ENCODE data around the gene B4GALT5.

- TF ChIP-seq, protein P1, sequence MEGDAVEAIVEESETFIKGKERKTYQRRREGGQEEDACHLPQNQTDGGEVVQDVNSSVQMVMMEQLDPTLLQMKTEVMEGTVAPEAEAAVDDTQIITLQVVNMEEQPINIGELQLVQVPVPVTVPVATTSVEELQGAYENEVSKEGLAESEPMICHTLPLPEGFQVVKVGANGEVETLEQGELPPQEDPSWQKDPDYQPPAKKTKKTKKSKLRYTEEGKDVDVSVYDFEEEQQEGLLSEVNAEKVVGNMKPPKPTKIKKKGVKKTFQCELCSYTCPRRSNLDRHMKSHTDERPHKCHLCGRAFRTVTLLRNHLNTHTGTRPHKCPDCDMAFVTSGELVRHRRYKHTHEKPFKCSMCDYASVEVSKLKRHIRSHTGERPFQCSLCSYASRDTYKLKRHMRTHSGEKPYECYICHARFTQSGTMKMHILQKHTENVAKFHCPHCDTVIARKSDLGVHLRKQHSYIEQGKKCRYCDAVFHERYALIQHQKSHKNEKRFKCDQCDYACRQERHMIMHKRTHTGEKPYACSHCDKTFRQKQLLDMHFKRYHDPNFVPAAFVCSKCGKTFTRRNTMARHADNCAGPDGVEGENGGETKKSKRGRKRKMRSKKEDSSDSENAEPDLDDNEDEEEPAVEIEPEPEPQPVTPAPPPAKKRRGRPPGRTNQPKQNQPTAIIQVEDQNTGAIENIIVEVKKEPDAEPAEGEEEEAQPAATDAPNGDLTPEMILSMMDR (IDR thresholded peaks at IDR 0.05 in 2 of 3, conservative IDR thresholded peaks at IDR 0.05 in 1 of 3; ENCODE audit: borderline replicate concordance in 1 of 3, insufficient read depth in 1 of 3, low read depth in 2 of 3, low read length in 2 of 3) = no peak
- TF ChIP-seq EZH2phosphoT487 (IDR thresholded peaks at IDR 0.05; ENCODE audit: borderline replicate concordance) = no peak
- TF ChIP-seq, protein P2, sequence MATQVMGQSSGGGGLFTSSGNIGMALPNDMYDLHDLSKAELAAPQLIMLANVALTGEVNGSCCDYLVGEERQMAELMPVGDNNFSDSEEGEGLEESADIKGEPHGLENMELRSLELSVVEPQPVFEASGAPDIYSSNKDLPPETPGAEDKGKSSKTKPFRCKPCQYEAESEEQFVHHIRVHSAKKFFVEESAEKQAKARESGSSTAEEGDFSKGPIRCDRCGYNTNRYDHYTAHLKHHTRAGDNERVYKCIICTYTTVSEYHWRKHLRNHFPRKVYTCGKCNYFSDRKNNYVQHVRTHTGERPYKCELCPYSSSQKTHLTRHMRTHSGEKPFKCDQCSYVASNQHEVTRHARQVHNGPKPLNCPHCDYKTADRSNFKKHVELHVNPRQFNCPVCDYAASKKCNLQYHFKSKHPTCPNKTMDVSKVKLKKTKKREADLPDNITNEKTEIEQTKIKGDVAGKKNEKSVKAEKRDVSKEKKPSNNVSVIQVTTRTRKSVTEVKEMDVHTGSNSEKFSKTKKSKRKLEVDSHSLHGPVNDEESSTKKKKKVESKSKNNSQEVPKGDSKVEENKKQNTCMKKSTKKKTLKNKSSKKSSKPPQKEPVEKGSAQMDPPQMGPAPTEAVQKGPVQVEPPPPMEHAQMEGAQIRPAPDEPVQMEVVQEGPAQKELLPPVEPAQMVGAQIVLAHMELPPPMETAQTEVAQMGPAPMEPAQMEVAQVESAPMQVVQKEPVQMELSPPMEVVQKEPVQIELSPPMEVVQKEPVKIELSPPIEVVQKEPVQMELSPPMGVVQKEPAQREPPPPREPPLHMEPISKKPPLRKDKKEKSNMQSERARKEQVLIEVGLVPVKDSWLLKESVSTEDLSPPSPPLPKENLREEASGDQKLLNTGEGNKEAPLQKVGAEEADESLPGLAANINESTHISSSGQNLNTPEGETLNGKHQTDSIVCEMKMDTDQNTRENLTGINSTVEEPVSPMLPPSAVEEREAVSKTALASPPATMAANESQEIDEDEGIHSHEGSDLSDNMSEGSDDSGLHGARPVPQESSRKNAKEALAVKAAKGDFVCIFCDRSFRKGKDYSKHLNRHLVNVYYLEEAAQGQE (IDR thresholded peaks at IDR 0.05; ENCODE audit: low read depth) = no peak
- no peak for TF ChIP-seq MAX (IDR thresholded peaks at IDR 0.05)
Measured at GRCh38 chr20:49680484-49680883, 33.2 kb downstream of the B4GALT5 start.
